Breast epithelium (tissue), 3 donors: Measurements from ENCODE around the gene SCN2A.

Source experiments
- CTCF ChIP-seq, 3 donors: fragments of 450-650 bp; IDR thresholded peaks; one replicate each; pipeline ENCODE4 v1.5.1; 2016 to 2017; ENCODE audit warnings: antibody characterized with exemption in 3 of 3, mild to moderate bottlenecking in 3 of 3, moderate library complexity in 3 of 3
- POLR2AphosphoS5 ChIP-seq, 3 donors: sonication (generic); formaldehyde crosslinking; IDR thresholded peaks; one replicate each; pipeline ENCODE4 v1.6.1; 2017; ENCODE audit warnings: antibody characterized with exemption in 3 of 3

DNA sequence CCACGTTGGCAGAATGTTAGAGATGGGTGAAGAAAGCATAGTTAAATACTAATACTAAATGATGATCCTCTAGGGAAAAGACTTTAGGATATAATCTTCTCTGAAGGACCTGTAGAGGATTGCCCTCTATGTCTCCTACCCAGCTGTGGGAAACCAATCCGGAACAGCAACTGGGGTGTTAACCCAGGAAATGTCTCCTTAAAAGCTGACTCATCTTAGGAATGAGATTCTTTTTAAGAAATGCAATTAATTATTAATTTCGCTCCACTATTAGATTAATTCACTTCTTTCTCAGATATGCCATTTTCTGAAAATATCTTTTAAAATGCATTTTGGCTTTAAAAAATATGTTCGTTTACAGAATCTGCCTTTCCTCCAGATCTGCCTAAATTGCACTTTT is 42.8 kb upstream of the SCN2A start:
- no peak for TF ChIP-seq CTCF (IDR thresholded peaks at IDR 0.05)
- TF ChIP-seq POLR2AphosphoS5 (IDR thresholded peaks at IDR 0.05) = no peak
